Esophagus (tissue), 2 donors: ENCODE measurements around the gene ABCG1. TPM values are rescaled to one million over a fixed set of nuclear protein-coding genes. Genes with fewer than 3 reads are reported as not detected.

Experiments used
- H3K27ac ChIP-seq, 2 donors: one replicate each; pipeline ENCODE4 v1.5.1; 2013; ENCODE audit warnings: low read depth in 2 of 2, mild to moderate bottlenecking in 2 of 2, inconsistent platforms in 1 of 2, low read length in 1 of 2, moderate library complexity in 1 of 2
- H3K27me3 ChIP-seq, 2 donors: one replicate each; pipeline ENCODE4 v1.6.1; 2013; ENCODE audit warnings: low read length in 2 of 2, control low read depth in 1 of 2, mild to moderate bottlenecking in 1 of 2; ENCODE audit not compliant: insufficient read depth in 2 of 2, control insufficient read depth in 1 of 2
- H3K36me3 ChIP-seq, 2 donors: one replicate each; pipeline ENCODE4 v1.6.1; 2013; ENCODE audit warnings: low read length in 1 of 2; ENCODE audit not compliant: control insufficient read depth in 2 of 2, insufficient read depth in 2 of 2
- H3K4me1 ChIP-seq, 2 donors: one replicate each; pipeline ENCODE4 v1.6.1; 2013; ENCODE audit warnings: low read length in 1 of 2; ENCODE audit not compliant: control insufficient read depth in 2 of 2, insufficient read depth in 2 of 2
- H3K4me3 ChIP-seq, 2 donors: one replicate each; pipeline ENCODE4 v1.5.1; 2013; ENCODE audit warnings: low read length in 2 of 2, mild to moderate bottlenecking in 2 of 2, low read depth in 1 of 2, moderate library complexity in 1 of 2
- H3K9me3 ChIP-seq, 2 donors: one replicate each; pipeline ENCODE4 v1.6.1; 2013; ENCODE audit warnings: mild to moderate bottlenecking in 2 of 2, low read depth in 1 of 2, low read length in 1 of 2, moderate library complexity in 1 of 2; ENCODE audit not compliant: control insufficient read depth in 2 of 2, insufficient read depth in 1 of 2
- WGBS, 2 donors: extraction: QIAGEN DNeasy Blood & Tissue Kit; methylation state at CpG; one replicate each; pipeline ENCODE4 v1.1.7; 2013; 5-methylcytosine and 5-hydroxymethylcytosine counted together
- polyA plus RNA-seq, 2 donors: library from polyadenylated mRNA; stranded (reverse); fragments of 200-250 nt; gene quantifications; one replicate each; pipeline ENCODE4 v1.2.3, GENCODE V29; 2013
- donor health status: healthy with polysubstance abuse.
- donor health status: Bipolar disorder and iron deficiency.

Gene ABCG1
- polyA plus RNA-seq, 2 donors = 2.8 TPM

- H3K27me3 ChIP-seq = no peaks in the 10 kb centered on the region
- H3K4me3 ChIP-seq = no peak overlapping the region
- no peaks in the 10 kb centered on the region for H3K36me3 ChIP-seq
- H3K4me1 ChIP-seq = peaks cover 6 to 8% of the 10 kb centered on the region in 2 donors
- 51 to 52% methylated on average over 10 of the region's 10 CpGs for WGBS, 2 donors
- H3K9me3 ChIP-seq = peaks cover 0 to 2% of the 10 kb centered on the region in 2 donors
- no peak overlapping the region for H3K27ac ChIP-seq
Observed at GRCh38 chr21:42336054-42336453, 117.1 kb downstream of the ABCG1 start.

DNA sequence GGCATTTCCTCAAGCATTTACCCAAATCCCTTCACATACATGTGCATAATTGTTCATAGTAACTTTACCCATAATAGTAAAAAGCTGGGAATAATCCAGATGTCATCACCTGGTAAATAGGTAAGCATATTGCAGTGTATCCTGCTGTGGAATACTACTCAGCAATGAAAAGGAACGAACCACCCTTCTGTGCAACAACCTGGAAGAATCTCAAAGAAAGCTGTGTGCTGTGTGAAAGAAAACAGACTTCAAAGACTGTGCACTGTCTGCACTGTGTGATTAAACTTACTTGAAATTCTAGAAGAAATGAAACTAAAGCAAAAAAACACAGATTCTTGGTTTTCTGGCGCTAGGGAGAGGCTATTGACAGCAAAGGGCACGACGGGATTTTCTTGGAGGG is 118.3 kb downstream of the ABCG1 start:
- 68 to 70% methylated on average over 4 of the region's 4 CpGs for WGBS, 2 donors
- no peaks in the 10 kb centered on the region for H3K9me3 ChIP-seq

DNA sequence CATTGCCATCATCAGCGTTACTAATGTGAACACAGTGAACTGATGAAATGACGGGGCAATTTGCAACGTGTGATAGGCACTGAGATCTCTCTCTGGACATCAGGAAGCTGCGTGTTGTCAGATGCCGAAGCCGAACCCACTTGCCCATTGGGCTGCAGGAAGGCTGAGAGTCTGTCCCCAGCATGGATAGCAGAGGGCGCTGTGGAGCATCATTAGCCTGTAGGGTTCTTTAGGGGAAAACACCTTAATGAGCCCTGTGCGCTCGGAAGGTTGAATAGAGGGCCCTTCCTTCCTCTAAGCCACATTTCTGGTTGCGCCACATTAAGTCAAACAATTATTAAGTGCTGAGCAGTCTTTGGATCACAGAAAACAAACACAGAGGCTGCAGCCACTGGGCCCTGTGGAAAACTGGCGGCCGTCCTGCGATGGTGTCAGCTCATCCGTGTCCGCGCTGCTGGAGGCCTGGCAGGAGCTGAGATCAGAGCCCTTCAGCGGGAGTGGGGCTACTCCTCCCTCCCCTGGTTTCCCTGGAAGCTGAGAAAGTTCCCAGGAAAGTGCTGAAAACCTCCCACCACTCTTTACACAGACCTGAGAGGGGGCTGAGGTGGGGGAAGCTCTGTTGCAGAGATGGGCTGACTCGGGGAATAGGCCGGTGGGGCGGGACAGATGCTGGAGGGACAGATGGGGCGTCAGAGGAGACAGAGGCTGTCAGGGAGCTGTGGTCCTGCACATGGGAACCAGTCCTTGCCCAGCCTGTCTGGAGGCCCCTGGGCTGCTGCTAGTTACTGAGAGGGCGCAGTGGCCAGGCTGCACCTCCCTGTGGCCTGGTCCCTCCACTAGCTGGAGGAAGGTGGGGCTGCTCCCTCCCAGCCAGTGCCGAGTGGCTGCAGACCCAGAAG is 119.1 kb downstream of the ABCG1 start:
- H3K9me3 ChIP-seq = no peaks in the 10 kb centered on the region
- no peak overlapping the region for H3K4me3 ChIP-seq
- H3K27ac ChIP-seq = peak overlapping the region; percentile 35 to 50
- no peaks in the 10 kb centered on the region for H3K27me3 ChIP-seq
- peaks cover 6 to 8% of the 10 kb centered on the region in 2 donors for H3K4me1 ChIP-seq
- H3K36me3 ChIP-seq = no peaks in the 10 kb centered on the region
- WGBS, 2 donors = 29 to 40% methylated on average over 23 of the region's 23 CpGs

More for the DNA sequence above, 118.3 kb downstream of the ABCG1 start:
- Histone ChIP-seq H3K4me1 (peaks cover 6 to 8% of the 10 kb centered on the region in 2 donors), H3K27me3 (no peaks in the 10 kb centered on the region), H3K27ac (no peak overlapping the region), H3K4me3 (no peak overlapping the region), H3K36me3 (no peaks in the 10 kb centered on the region)

DNA sequence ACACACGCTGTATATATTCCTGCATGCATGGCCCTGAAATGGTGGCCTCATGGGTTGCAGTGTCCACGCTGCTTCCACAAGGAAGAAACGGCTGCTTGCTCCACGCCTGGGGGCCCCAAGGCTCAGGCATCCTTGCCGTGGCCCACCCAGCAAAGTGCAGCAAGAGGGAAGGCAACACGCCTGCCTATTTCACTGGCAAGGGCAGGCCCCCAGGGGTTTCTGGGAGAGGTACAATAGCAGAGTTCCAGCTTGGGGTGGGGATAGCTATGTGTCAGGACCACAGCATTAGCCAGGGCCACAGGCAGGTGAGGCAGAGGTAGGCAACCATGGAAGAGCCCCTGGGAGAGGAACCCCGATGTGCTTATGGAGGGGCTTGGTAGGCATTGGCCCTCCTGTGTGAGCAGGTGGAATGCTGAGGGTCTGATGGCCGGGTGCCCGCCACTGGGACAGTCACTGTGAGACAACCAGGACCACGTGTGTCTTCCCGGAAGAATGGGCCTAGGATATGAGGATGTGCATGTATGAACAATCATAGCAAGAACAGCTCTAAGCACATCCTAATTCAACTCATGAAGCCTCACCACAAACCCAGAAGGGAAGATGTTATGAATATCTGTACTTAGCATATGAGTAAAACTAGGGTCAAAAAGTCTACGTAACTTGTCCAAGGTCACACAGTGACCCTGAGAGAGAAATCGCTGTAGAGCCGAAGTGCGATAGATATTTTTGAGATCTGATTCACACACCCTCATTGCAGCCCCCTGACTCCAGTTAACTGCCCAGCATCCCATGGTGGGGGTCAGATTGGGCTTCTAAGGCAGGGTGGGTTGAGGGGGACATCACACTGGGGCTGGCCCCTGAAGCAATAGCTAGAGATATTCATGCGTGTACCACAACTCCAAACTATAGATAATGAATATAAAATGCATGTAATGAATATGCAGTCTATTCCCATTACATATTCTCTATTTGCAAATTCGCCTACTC is 120.1 kb downstream of the ABCG1 start:
- Histone ChIP-seq H3K36me3 (no peaks in the 10 kb centered on the region), H3K27me3 (no peaks in the 10 kb centered on the region), H3K9me3 (no peaks in the 10 kb centered on the region), H3K4me1 (peaks cover 6 to 8% of the 10 kb centered on the region in 2 donors), H3K4me3 (no peak overlapping the region), H3K27ac (no peak overlapping the region)
- 85 to 89% methylated on average over 17 of the region's 17 CpGs for WGBS, 2 donors

DNA sequence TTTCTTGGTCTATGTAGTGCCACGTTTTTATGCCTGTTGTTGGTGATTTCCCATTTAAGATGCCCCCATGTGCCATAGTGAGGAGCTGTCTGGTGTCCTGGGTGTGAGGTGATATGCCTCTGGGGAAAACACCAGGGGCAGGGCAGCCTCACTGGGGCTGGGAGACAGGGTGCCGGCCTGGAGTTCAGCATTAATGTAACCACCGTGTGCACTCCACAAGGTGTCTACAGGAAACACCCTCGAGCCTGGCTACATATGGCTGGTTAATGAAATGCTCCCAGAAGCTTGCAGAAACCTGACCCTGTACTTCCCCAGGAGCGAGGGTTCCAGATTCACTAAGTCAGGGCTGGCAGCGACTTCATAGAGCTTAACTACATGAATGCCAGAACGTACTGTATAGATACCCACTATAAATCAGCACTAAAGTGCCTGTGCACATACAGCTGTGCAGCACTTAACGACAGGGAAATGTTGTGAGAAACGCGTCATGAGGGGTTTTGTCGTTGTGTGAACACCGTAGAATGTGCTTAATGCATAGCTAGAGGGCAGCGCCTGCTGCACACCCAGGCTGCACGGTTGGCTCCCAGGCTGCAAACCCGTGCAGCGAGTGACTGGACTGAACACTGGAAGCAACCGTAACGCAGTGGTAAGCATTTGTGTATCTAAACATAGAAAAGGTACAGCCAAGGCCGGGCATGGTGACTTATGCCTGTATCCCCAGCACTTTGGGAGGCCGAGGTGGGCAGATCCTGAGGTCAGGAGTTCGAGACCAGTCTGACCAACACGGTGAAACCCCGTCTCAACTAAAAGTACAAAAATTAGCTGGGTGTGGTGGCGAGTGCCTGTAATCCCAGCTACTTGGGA is 121.5 kb downstream of the ABCG1 start:
- H3K9me3 ChIP-seq = no peaks in the 10 kb centered on the region
- H3K36me3 ChIP-seq = no peaks in the 10 kb centered on the region
- no peak overlapping the region for H3K27ac ChIP-seq
- peaks cover 6 to 8% of the 10 kb centered on the region in 2 donors for H3K4me1 ChIP-seq
- H3K4me3 ChIP-seq = no peak overlapping the region
- no peaks in the 10 kb centered on the region for H3K27me3 ChIP-seq
- 60 to 69% methylated on average over 24 of the region's 24 CpGs for WGBS, 2 donors

DNA sequence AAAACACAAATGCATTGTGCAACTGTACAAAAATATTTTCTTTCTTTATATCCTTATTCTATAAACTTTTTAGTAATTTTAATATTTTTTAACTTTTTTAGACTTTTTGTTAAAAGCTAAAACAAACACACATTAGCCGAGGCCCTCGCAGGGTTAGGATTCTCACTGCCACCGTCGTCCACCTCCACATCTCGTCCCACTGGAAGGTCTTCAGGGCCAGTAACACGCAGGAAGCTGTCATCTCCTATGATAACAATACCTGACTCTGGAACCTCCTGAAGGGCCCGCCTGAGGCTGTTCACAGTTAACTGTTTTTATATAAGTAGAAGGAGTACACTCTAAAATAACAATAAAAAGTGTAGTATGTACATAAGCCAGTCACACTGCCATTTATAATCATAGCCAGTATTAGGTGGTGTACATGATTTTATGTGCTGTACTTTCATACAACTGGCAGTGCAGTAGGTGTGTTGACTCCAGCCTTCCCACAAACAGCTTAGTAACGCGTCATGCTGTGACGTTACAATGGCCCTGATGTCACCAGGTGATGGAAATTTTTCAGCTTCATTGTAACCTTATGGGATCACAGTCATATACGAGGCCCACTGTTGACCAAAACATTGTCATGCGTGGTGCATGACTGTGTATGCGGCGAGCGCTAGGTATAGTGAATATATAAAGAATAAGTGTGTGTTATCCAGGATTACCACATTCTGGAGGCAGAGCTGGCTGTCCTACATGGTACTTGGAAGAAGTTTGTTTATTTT is 123.0 kb downstream of the ABCG1 start:
- 92 to 93% methylated on average over 15 of the region's 15 CpGs for WGBS, 2 donors
- no peaks in the 10 kb centered on the region for H3K36me3 ChIP-seq
- H3K27ac ChIP-seq = no peak overlapping the region
- peaks cover 6 to 8% of the 10 kb centered on the region in 2 donors for H3K4me1 ChIP-seq
- no peaks in the 10 kb centered on the region for H3K27me3 ChIP-seq
- H3K4me3 ChIP-seq = no peak overlapping the region
- H3K9me3 ChIP-seq = no peaks in the 10 kb centered on the region

DNA sequence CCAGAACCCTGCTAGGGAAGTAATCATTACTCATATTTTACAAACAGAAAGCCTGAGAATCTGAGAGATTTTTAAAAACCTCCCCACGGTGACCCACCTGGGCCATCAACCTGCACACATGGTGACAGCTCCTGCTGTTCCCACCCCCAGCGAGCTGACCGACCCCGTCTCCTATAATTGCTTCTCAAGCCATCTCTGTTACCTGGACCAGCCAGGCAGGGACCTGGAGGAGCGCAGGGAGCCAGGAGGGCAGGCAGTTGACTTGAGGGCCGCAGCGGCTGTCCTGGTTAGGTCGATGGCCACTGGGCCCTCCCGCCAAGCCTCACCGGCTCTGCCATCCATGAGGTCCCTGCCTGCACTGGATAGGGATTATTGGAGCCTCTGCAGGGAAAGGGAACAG is 124.2 kb downstream of the ABCG1 start:
- Histone ChIP-seq H3K9me3 (no peaks in the 10 kb centered on the region), H3K36me3 (no peaks in the 10 kb centered on the region), H3K4me1 (peaks cover 5 to 6% of the 10 kb centered on the region in 2 donors), H3K27me3 (no peaks in the 10 kb centered on the region), H3K4me3 (no peak overlapping the region), H3K27ac (no peak overlapping the region)
- 78 to 83% methylated on average over 10 of the region's 10 CpGs for WGBS, 2 donors

GRCh38 chr21:42343556-42343955 is 124.6 kb downstream of the ABCG1 start:
- Histone ChIP-seq H3K27ac (no peak overlapping the region), H3K4me3 (no peak overlapping the region), H3K27me3 (no peaks in the 10 kb centered on the region), H3K9me3 (no peaks in the 10 kb centered on the region), H3K36me3 (no peaks in the 10 kb centered on the region), H3K4me1 (peaks cover under 1 to 2% of the 10 kb centered on the region in 2 donors)
- 90 to 93% methylated on average over 6 of the region's 6 CpGs for WGBS, 2 donors
